Right ventricle myocardium inferior (tissue), 1 donor: Measurements from ENCODE around the gene ACAD11. TPM values are rescaled to one million over a fixed set of nuclear protein-coding genes. Genes with fewer than 3 reads are reported as not detected.
A peak's percentile ranks its signal among the peaks of the same experiment; 100 is the strongest.
"Not testable (repeated sequence)": the region's sequence is repeated elsewhere in the genome, so short reads cannot be mapped to it uniquely, and the experiment has no call there.

ENCODE experiments used
- ATAC-seq: fragments of 200-7000 bp; cut with Tn5 transposase; one replicate; pipeline ENCODE4 v1.9.1; 2020; ENCODE audit warnings: mild to moderate bottlenecking, moderate library complexity
- DNase-seq: peaks from one replicate; pipeline ENCODE4 v3.0.0; 2021; ENCODE audit errors: missing footprints
- intact Hi-C: fragments of 100-400 bp; cut with DNase I; formaldehyde crosslinking; loops from one replicate; pipeline ENCODE4 v1.11.0; 2022
- total RNA-seq: library from RNA; stranded (reverse); fragmentation: NEBNext Ultra II Directional; extraction: Animal tissue kit (Norgen Biotek cat#: 25700); gene quantifications from one replicate; pipeline ENCODE4 v1.2.1, GENCODE V29; 2021
- donor health status: DM: no; HTN: yes; CAD: no; lungs with severe emphysema.

ACAD11 gene
- total RNA-seq, 1 donor from 2014 or later: 14.5 TPM

- DNase-seq (no peak), ATAC-seq (no peak)
- intact Hi-C loops: no loop called here
Measured at GRCh38 chr3:132654190-132654589, 5.4 kb downstream of the ACAD11 start.

DNA sequence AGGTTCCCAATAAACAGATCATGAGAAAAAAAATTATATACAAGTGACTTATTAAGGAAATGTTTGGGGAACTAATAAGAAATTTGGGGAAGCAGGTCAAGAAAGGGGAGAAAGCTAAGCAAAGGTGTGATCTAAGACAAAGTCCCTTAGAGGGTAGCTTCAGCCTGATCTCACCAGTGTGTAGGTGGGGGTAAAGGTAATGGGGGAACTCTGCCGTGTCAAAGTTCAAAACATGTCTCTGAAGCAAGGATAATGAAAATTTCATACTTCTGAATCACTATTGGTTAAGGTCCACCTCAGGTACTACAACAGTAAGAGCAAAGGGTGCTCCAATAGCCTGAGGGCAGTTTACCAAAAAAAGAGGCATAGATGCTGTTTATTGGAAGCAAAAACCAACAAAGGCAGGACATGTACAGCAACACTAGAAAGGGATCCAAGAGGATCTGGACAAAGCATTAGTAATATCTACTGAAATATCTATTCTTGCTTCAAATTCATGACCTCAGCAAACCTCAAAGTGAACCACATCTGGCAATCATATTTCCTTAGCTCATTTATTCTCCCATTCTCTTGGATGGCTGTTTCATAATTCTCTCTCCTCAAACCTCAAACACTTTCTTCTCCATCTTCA is 6.9 kb downstream of the ACAD11 start:
- intact Hi-C loops: no loop called here
- DNase-seq: no peak
- no peak for ATAC-seq

DNA sequence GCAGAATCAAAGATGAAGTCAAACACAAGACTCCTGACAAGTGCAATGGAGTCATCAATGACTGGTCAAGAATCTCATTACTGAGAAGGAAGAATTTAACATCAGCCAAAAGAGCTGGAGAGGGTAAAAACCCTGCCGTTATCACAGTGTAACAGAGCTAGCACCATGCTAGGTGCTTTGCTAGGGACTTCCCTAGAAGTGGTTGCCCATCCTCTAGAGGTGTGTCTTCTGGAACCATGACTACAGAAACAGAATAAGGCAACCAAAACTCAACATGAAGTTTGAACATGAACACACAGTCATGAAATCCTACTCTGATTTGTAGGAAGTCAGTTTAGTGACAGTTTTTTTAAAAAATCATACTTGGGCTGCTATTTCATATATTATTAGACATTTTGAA is 9.5 kb downstream of the ACAD11 start:
- intact Hi-C loops: no loop called here
- DNase-seq: no peak
- ATAC-seq: no peak

DNA sequence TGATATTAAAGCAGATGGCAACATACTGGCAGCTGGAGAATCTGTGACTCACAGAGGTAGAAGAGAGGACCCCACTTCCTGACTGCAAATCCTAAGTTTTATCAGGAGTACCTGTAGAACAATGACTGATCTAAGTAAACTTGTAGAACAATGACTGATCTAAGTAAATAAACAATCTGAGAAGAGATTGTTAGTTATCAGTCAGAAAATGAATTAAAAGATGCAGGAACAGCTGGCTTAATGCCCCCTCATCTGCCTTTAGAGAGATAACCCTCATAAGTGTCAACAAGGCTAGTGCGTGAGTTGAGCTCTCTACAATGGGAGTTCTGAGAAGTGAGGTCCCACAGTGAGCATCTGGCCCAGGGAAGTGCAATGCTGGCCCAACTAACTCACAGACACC is 14.6 kb downstream of the ACAD11 start:
- DNase-seq (no peak), ATAC-seq (no peak)
- intact Hi-C loops: no loop called here

DNA sequence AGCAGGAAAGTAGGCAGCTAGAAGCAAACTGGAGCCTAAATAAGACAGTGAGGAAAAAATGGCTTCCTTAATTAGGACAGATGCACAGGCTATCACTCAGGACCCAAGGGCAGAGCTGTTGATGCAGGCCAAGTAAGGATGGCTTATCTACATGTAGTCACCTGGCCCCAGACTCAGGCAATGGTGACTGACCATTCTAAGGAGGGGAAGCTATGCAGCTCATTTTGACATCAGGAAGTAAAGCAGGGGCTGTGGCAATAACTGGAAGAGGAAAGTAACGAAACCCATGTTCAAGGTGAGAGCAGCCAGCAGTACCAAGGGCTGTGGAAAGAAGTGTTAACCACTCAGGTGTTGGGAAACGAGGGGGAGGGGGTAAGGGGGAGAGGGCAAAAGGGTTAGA is 16.2 kb downstream of the ACAD11 start:
- ATAC-seq (no peak), DNase-seq (no peak)
- intact Hi-C loops: no loop called here

GRCh38 chr3:132642539-132642847 is 17.1 kb downstream of the ACAD11 start:
- intact Hi-C loops: loop anchor here (1.0 kb wide), 1 partner anchor 106 kb away; no protein-coding TSS in a partner anchor
- ATAC-seq (no peak), DNase-seq (no peak)

DNA sequence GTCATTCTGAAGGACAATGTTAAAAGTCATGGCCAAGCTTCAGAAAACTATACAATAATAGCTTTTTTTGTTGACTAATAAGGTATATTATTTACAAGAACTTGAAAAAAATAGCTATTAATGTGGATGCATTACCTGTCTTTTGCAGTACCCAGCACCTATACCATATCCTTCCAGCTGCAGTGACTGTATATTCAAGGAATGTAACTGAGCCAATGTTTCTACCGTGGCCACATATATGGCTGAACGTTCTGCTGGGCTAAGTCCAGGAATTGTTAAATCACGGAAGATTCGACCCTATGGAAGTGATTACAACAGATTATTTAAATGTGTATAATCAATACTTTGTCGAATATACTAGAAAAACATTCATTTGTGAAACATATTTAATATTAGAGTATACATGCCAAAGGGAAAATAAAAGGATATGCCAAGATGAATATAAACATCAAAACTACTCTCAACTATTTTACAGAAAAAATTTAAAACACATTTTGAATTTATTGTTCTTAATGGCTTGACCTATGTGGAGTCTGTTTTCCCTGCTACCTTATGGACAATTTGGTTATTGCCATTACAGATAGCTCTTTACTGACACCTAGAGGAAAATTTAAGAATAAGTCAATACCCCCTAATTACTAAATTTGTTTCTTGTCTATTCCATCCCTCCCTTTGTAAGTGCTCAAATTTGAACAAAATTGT is 17.6 kb downstream of the ACAD11 start:
- ATAC-seq: peak; percentile 52
- intact Hi-C loops: loop anchor here (1.0 kb wide), 1 partner anchor 106 kb away; no protein-coding TSS in a partner anchor
- no peak for DNase-seq

DNA sequence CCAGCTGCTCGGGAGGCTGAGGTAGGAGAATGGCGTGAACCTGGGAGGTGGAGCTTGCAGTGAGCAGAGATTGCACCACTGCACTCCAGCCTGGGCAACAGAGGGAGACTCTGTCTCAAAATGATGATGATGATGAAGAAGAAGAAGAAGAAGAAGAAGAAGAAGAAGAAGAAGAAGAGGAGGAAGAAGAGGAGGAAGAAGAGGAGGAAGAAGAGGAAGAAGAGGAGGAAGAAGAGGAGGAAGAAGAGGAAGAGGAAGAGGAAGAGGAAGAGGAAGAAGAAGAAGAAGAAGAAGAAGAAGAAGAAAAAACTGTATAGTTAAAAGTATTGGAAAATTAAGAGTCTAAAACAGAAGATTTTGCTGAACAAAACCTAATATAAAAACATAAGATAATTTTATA is 18.2 kb downstream of the ACAD11 start:
- intact Hi-C loops, ATAC-seq, DNase-seq: not testable (repeated sequence)

DNA sequence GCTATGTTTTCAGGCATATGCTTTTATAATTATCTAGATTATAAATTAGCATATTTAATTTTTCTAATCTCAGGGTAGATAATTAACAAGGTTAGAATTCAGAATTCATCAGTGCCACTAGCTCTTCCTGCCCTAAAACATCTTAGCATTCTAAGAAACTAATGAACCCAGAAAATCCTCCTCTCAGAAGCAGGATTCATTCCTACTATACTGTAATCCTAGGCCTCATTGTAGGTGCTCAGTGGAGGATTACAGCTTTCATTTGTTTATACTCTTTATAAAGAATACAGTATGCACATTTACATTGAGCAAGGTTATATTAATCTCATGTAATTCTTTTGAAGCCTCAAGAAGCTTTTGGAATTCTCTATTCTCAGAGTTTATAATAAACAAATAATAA is 20.9 kb downstream of the ACAD11 start:
- intact Hi-C loops: no loop called here
- no peak for ATAC-seq
- DNase-seq: no peak

DNA sequence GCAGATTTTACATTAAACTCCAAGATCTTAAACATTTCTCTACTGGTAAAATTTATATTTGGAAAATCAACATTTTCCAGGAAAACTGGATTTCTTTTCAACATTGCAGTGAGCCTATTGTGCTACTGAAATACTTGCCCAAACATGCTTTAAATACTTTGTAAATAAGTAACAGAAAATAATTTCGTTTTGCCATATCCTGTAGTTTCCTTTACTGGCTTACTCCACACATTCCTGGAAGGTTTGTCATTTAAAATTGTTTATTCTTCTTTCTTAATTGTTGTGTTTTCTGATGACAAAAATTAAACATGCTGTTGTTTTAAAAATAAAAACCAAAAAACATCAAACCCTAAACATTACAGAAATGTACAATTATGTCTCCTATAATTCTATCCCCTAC is 22.0 kb downstream of the ACAD11 start:
- no peak for DNase-seq
- intact Hi-C loops: no loop called here
- no peak for ATAC-seq

DNA sequence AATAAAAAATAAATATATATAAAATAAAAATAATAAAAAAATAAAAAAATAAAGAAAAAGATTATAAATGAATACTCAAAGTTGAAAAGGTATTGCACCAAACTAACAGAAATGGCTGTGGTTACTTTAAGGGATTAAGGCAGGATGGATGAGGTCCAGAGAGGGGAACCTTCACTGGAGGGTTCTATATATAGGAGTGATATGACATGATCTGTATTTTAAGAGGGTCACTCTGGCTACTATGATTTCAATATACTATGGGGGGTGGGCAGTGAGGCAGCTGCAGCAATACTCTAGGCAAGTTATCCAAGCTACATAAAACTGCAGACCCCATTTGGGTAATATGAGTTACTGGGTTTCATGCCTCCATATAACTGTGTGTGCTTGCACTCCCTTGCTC is 24.6 kb downstream of the ACAD11 start:
- intact Hi-C loops: no loop called here
- no peak for DNase-seq
- peak; percentile 59 for ATAC-seq

GRCh38 chr3:132630612-132631011 is 29.0 kb downstream of the ACAD11 start:
- intact Hi-C loops: no loop called here
- ATAC-seq (no peak), DNase-seq (no peak)

DNA sequence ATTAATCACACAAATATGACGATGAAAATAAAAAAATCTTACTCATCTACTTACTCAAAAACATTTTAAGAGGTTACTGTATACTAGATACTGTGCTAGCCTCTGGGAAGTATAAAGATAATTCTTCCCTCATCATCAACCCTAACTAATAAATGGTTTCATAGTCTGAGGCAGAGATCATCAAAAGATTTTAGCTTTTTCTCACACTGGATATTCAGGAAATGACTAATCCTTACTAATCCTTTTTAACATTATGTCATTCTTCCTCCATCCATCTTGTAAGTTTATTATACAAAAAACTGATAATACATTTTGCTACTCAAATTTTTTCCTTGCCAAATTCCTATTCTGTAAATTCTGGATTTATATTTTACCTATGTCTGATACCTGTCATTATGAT is 29.7 kb downstream of the ACAD11 start:
- peak; percentile 37 for ATAC-seq
- no peak for DNase-seq
- intact Hi-C loops: no loop called here

- no peak for DNase-seq
- intact Hi-C loops: no loop called here
- peak; percentile 54 for ATAC-seq
Measured at GRCh38 chr3:132628157-132628556, 31.5 kb downstream of the ACAD11 start.

DNA sequence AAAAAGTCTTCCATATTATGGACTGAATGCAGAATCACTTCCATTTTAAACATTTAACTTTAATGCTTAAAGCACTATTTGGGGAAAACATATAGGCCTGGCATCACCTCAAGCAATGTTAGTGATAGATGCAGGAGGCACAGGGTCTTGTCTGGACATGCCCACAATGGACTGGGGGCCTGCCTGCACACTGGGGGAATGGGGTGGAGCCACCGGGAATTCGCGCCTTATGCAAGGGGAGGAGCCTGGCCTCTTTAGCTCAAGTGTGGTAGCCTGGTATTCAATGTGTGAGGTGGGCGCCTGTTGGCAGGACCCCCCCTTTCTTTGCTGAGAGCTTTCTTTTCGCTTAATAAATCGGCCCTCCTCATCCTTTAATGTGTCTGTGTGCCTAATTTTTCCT is 32.7 kb downstream of the ACAD11 start:
- ATAC-seq: no peak
- intact Hi-C loops: no loop called here

GRCh38 chr3:132625613-132626012 is 34.0 kb downstream of the ACAD11 start:
- intact Hi-C loops: no loop called here
- DNase-seq: no peak
- ATAC-seq: no peak

More for the DNA sequence above, 32.7 kb downstream of the ACAD11 start:
- no peak for DNase-seq

DNA sequence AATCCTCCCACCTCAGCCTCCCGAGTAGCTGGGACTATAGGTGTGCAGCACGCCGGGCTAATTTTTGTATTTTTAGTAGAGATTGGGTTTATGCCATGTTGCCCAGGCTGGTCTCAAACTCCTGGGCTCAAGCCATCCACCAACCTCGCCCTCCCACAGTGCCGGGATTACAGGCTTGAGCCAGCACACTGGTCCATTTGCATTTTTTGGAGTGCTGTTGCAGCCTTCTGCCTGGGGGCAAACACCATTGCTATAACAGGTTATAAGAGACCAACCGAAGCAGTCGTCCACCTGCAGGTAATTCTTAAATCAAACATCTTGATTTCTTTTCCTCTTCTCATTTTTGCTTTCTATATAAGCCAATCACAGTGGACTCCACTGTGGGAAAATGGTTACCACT is 34.8 kb downstream of the ACAD11 start:
- ATAC-seq: no peak
- intact Hi-C loops: no loop called here

GRCh38 chr3:132623646-132624045 is 36.0 kb downstream of the ACAD11 start:
- DNase-seq (no peak), ATAC-seq (no peak)
- intact Hi-C loops: no loop called here

More for the DNA sequence above, 34.8 kb downstream of the ACAD11 start:
- DNase-seq: no peak

DNA sequence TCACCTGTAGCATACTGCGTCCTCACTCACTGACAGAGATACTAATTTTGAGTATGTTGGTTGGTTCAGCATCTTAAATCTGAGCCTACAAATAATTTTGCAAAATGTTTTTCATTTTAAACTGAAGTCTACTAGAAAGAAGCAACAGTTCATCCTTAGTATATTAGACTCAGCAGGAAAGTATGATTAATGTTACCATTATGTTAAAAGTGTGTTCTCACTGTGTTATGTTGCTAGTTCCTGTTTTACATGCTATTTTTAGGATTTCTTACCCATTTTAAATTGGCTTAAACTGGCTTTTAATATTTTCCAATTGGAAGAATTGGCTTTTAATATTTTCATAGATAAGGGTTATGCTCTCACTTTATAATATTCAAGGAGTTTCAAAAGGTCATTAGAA is 36.8 kb downstream of the ACAD11 start:
- ATAC-seq (no peak), DNase-seq (no peak)
- intact Hi-C loops: no loop called here

DNA sequence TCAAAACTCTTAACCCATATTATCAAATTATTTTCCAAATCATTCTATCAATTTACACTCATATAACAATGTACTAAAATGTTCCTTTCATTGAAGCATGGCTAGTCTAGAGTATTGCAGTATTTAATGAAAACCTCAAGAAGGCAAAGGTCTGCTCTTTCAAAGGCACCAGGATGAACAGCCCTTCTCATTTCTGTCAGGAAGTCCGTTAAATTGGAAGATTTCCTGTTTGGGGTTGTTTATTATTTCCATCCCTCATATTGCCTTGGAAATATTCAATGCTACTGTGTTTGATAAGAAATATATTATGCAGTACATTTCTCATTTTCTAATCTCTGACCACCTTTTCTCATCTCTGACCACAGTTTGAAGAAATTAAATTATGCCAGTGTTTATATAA is 37.5 kb downstream of the ACAD11 start:
- intact Hi-C loops: no loop called here
- DNase-seq (no peak), ATAC-seq (no peak)

- intact Hi-C loops: no loop called here
- no peak for ATAC-seq
- no peak for DNase-seq
Measured at GRCh38 chr3:132616780-132617179, 42.8 kb downstream of the ACAD11 start.
